Right cardiac atrium (tissue), 5 donors: Measurements from ENCODE around the gene NPHS1. TPM values are rescaled to one million over a fixed set of nuclear protein-coding genes. Genes with fewer than 3 reads are reported as not detected.
A peak's percentile ranks its signal among the peaks of the same experiment; 100 is the strongest.

Experiments used
- ATAC-seq, 2 donors: fragments of 200-7000 bp; cut with Tn5 transposase; one replicate each; pipeline versions ENCODE4 v1.8.0 to v1.9.1; 2020; ENCODE audit warnings: moderate library complexity in 2 of 2, mild to moderate bottlenecking in 1 of 2
- DNase-seq, 3 donors: peaks; one replicate each; pipeline ENCODE4 v3.0.0-alpha.2; 2020
- H3K27ac ChIP-seq: one replicate; pipeline ENCODE4 v1.5.1; 2013; ENCODE audit warnings: mild to moderate bottlenecking, low read length, control low read depth, moderate library complexity
- H3K27me3 ChIP-seq: one replicate; pipeline ENCODE4 v1.6.1; 2013; ENCODE audit not compliant: control insufficient read depth, insufficient read depth
- H3K4me1 ChIP-seq: one replicate; pipeline ENCODE4 v1.6.1; 2013; ENCODE audit warnings: low read length; ENCODE audit not compliant: control insufficient read depth, insufficient read depth
- H3K4me3 ChIP-seq: one replicate; pipeline ENCODE4 v1.5.1; 2013; ENCODE audit warnings: low read length, control low read depth
- H3K9me3 ChIP-seq: one replicate; pipeline ENCODE4 v1.6.1; 2013; ENCODE audit warnings: low read length; ENCODE audit not compliant: control insufficient read depth
- WGBS: extraction: QIAGEN DNeasy Blood & Tissue Kit; methylation state at CpG from one replicate; pipeline ENCODE4 v1.1.7; 2013; 5-methylcytosine and 5-hydroxymethylcytosine counted together
- intact Hi-C, 4 donors: fragments of 100-400 bp; cut with DNase I; formaldehyde crosslinking; loops; one replicate each; pipeline versions ENCODE4 v1.11.0 to v1.14.0; 2022 to 2023
- long read RNA-seq, 4 donors: library from polyadenylated mRNA; unstranded; transcript quantifications; one replicate each; pipeline ENCODE4 v2.0.0, GENCODE V29; 2020 to 2021
- polyA plus RNA-seq: library from polyadenylated mRNA; stranded (reverse); fragments of 200-250 nt; gene quantifications from one replicate; pipeline ENCODE4 v1.2.3, GENCODE V29; 2013
- total RNA-seq, 4 donors: library from RNA; stranded (reverse); fragmentation: NEBNext Ultra II Directional; extraction: Animal tissue kit (Norgen Biotek cat#: 25700); gene quantifications; one replicate each; pipeline ENCODE4 v1.2.1, GENCODE V29; 2021
- donor health status: healthy with polysubstance abuse.
- donor health status: DM: no; HTN: yes; CAD: no.
- donor health status: DM: no; HTN: no; CAD: no.
- donor health status: DM: no; HTN: yes; CAD: no; lungs with severe emphysema.
- donor health status: DM: yes; HTN: yes; CAD: no.

The NPHS1 gene, protein sequence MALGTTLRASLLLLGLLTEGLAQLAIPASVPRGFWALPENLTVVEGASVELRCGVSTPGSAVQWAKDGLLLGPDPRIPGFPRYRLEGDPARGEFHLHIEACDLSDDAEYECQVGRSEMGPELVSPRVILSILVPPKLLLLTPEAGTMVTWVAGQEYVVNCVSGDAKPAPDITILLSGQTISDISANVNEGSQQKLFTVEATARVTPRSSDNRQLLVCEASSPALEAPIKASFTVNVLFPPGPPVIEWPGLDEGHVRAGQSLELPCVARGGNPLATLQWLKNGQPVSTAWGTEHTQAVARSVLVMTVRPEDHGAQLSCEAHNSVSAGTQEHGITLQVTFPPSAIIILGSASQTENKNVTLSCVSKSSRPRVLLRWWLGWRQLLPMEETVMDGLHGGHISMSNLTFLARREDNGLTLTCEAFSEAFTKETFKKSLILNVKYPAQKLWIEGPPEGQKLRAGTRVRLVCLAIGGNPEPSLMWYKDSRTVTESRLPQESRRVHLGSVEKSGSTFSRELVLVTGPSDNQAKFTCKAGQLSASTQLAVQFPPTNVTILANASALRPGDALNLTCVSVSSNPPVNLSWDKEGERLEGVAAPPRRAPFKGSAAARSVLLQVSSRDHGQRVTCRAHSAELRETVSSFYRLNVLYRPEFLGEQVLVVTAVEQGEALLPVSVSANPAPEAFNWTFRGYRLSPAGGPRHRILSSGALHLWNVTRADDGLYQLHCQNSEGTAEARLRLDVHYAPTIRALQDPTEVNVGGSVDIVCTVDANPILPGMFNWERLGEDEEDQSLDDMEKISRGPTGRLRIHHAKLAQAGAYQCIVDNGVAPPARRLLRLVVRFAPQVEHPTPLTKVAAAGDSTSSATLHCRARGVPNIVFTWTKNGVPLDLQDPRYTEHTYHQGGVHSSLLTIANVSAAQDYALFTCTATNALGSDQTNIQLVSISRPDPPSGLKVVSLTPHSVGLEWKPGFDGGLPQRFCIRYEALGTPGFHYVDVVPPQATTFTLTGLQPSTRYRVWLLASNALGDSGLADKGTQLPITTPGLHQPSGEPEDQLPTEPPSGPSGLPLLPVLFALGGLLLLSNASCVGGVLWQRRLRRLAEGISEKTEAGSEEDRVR (N-terminal part only)
- total RNA-seq (not detected), polyA plus RNA-seq (not detected)
- long read RNA-seq, donor 1: 0 reads
- long read RNA-seq, donor 2: 0 reads
- long read RNA-seq, donor 3: 0 reads
- long read RNA-seq, donor 4: 0 reads

DNA sequence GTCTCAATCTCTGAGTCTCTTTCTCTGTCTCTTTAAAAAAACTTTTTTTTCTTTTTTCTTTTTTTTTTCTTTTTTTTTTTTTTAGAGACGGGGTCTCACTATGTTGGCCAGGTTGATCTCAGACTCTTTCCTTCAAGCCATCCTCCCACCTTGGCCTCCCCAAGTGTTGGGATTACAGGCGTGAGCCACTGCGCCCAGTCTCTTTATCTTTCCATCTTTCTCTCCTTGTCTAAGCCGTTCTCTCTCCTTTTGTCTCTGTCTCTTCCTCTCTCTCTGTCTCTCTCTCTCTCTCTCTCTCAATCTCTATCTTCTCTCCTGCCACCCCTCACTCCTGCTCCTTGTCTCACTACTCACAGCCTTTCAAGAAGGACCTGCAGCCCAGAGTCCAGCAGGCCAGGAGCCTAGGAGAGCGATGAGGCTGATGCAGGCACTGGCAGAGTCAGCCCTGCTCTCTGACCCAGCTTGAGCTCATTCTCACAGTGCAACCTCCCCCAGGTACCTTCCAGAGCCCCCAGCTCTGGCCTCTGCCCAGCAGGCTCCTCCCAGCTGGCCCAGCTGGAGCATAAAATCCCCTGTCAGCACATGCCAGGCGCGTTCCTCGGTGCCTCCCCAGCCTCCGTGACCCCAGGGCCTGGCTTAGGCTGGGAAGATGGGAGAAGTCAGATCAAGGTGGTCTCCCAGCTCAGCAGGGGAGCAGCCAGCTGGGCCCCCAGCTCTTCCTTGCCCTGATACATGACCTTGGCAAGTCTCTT, at the start of gene NPHS1:
Gene NPHS1, minus strand, starts transcription at position 476 of the 752 bp plus-strand sequence. CDS start 667 bp downstream, outside the sequence.
- H3K27ac ChIP-seq: no peak within 1 kb of the TSS
- 41% methylated on average over 9 of the region's 9 CpGs for WGBS
- H3K4me3 ChIP-seq: no peak within 1 kb of the TSS
- intact Hi-C loops: no loop called here
- H3K27me3 ChIP-seq: no peaks in the 10 kb centered on the region
- no peaks in the 10 kb centered on the region for H3K4me1 ChIP-seq
- DNase-seq (no peak), ATAC-seq (no peak)
- no peaks in the 10 kb centered on the region for H3K9me3 ChIP-seq

GRCh38 chr19:35901055-35901644, 48.8 kb upstream of the NPHS1 start:
- no peak overlapping the region for H3K27ac ChIP-seq
- peak in 1 of 3 donors; percentile 12 for DNase-seq
- ATAC-seq: no peak
- H3K27me3 ChIP-seq: no peaks in the 10 kb centered on the region
- 85% methylated on average over 2 of the region's 2 CpGs for WGBS
- no peaks in the 10 kb centered on the region for H3K4me1 ChIP-seq
- intact Hi-C loops: no loop called here
- no peaks in the 10 kb centered on the region for H3K9me3 ChIP-seq
- H3K4me3 ChIP-seq: peak overlapping the region; percentile 12

DNA sequence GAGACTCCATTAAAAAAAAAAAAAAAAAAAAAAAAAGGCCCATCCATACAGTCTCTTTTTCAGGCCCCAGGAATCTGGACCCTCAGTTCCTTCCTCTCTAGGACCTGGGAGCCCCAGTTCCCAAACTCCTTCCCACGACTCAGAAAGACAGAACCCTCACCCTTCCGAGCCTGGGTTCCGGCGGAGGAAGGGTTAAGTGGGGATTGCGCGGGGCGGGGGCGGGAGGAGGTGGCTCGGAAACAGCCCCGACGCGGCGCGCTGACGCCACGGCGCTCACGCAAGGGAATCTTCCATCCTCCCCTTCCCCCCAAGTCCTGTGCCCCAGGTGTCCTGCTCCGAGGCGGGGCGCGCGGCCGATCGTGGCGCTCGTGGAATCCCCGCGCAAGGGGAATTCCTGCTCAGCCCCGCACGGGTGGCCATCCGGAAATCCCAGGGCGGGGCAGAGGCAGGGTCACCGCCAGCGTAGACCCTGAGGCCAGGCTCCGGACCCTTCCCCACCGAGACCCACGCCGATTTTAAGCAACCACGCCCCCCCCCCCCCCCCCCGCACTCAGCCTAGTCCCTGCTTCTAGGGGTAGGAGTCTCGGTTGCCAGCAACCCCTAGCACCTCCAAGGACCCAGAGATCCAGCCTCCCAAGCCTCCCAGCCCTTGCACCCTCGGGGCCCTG, 47.4 kb upstream of the NPHS1 start:
- Histone ChIP-seq H3K4me3 (peak overlapping the region; percentile 76), H3K27ac (peak overlapping the region; percentile 50), H3K9me3 (no peaks in the 10 kb centered on the region), H3K27me3 (no peaks in the 10 kb centered on the region), H3K4me1 (no peaks in the 10 kb centered on the region)
- ATAC-seq: peak; percentile 89
- intact Hi-C loops: loop anchor here in 1 of 4 donors (5.0 kb wide), 1 partner anchor 33 kb away; no protein-coding TSS in a partner anchor
- peak; percentile 82 to 93 (median 93) for DNase-seq
- under 1% methylated on average over 42 of the region's 43 CpGs for WGBS

- ATAC-seq (peak in 1 of 2 donors; percentile 12), DNase-seq (no peak)
- H3K27ac ChIP-seq: no peak overlapping the region
- intact Hi-C loops: loop anchor here in 1 of 4 donors (5.0 kb wide), 1 partner anchor 34 kb away; no protein-coding TSS in a partner anchor
- no peaks in the 10 kb centered on the region for H3K4me1 ChIP-seq
- H3K4me3 ChIP-seq: peak overlapping the region; percentile 76
- WGBS: 16% methylated on average over 17 of the region's 17 CpGs
- H3K27me3 ChIP-seq: no peaks in the 10 kb centered on the region
- H3K9me3 ChIP-seq: no peaks in the 10 kb centered on the region
Measured at GRCh38 chr19:35898499-35898809, 46.1 kb upstream of the NPHS1 start.

DNA sequence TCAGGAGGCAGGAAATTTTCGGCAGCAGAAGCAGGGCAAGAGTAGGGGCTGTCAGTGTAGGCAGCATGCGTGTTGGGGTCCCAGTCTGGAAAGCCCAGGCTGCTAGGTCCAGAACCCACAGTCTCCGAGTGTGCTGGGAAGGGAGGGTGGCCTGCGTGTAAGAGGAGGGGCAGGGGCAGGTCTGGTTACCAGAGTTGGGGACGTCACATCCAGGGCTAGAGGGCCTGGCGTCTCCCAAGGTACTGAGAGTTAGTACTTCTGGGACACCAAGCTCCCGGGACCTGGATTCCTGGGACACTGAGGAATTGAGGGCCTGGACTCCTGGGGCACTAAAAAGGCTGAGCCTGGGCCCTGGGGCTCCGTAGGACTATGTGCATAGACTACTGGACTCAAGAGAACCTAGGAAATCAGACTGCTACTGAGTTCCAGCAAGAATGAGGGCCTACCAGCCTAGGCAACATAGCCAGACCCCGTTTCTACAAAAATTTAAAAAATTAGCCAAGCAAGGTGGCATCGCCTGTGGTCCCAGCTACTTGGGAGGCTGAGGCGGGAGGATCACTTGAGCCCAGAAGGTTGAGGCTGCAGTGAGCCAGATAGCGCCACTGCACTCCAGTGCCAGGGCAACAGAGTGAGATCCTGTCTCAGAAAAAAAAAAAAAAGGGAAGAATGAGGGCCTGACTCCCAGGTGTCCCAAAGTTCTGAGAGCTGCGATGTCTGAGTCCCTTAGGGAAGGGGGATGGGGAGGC, 45.6 kb upstream of the NPHS1 start:
- DNase-seq (peak in 1 of 3 donors; percentile 43), ATAC-seq (no peak)
- WGBS: 91% methylated on average over 13 of the region's 13 CpGs
- Histone ChIP-seq H3K27ac (no peak overlapping the region), H3K27me3 (no peaks in the 10 kb centered on the region), H3K4me3 (peak overlapping the region; percentile 76), H3K9me3 (no peaks in the 10 kb centered on the region), H3K4me1 (no peaks in the 10 kb centered on the region)
- intact Hi-C loops: loop anchor here in 1 of 4 donors (5.0 kb wide), 1 partner anchor 34 kb away; no protein-coding TSS in a partner anchor

- no peak for ATAC-seq
- WGBS: 93% methylated on average over 13 of the region's 13 CpGs
- H3K9me3 ChIP-seq: no peaks in the 10 kb centered on the region
- no peak overlapping the region for H3K27ac ChIP-seq
- intact Hi-C loops: loop anchor here in 1 of 4 donors (5.0 kb wide), 1 partner anchor 36 kb away; no protein-coding TSS in a partner anchor
- H3K27me3 ChIP-seq: no peaks in the 10 kb centered on the region
- H3K4me3 ChIP-seq: no peak overlapping the region
- DNase-seq: peak in 1 of 3 donors; percentile 51
- no peaks in the 10 kb centered on the region for H3K4me1 ChIP-seq
Measured at GRCh38 chr19:35896643-35897040, 44.3 kb upstream of the NPHS1 start.

- Histone ChIP-seq H3K27ac (no peak overlapping the region), H3K4me3 (no peak overlapping the region), H3K9me3 (no peaks in the 10 kb centered on the region), H3K27me3 (no peaks in the 10 kb centered on the region), H3K4me1 (no peaks in the 10 kb centered on the region)
- 90% methylated on average over 21 of the region's 21 CpGs for WGBS
- DNase-seq: peak in 1 of 3 donors; percentile 37
- ATAC-seq: no peak
- intact Hi-C loops: loop anchor here in 1 of 4 donors (5.0 kb wide), 1 partner anchor 36 kb away; no protein-coding TSS in a partner anchor
Measured at GRCh38 chr19:35895911-35896642, 43.8 kb upstream of the NPHS1 start.

DNA sequence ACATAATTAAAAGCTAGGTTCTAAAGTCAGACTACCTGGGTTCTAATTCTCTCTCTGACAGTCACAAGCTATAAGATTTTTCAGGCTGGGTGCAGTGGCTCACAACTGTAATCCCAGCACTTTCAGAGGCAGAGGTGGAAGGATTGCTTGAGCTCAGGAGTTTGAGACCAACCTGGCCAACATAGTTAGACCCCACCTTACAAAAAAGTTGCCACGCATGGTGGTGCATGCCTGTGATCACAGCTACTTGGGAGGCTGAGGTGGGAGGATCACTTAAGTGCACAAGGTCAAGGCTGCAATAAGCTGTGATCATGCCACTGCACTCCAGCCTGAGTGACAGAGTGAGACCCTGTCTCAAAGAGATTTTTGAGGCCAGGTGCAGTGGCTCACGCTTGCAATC, 42.0 kb upstream of the NPHS1 start:
- no peak overlapping the region for H3K4me3 ChIP-seq
- H3K27ac ChIP-seq: no peak overlapping the region
- intact Hi-C loops: no loop called here
- DNase-seq: peak in 2 of 3 donors; percentile 1 to 2
- H3K27me3 ChIP-seq: no peaks in the 10 kb centered on the region
- no peak for ATAC-seq
- no peaks in the 10 kb centered on the region for H3K4me1 ChIP-seq
- H3K9me3 ChIP-seq: no peaks in the 10 kb centered on the region
- WGBS: 96% methylated on average over 2 of the region's 2 CpGs
